Astrocyte (in vitro differentiated cells and primary cell): Measurements from ENCODE around the gene KHNYN.

Experiments used
- EZH2 ChIP-seq: IDR thresholded peaks from 2 replicates; pipeline ENCODE4 v1.6.1; 2012; ENCODE audit warnings: mild to moderate bottlenecking, low read length, inconsistent platforms; ENCODE audit not compliant: insufficient read depth
- TF ChIP-seq, protein P1 (sequence below): IDR thresholded peaks from 2 replicates; pipeline ENCODE4 v1.5.1; 2011; ENCODE audit warnings: low read depth, mild to moderate bottlenecking, inconsistent platforms, low read length, moderate library complexity; ENCODE audit not compliant: insufficient read depth

DNA sequence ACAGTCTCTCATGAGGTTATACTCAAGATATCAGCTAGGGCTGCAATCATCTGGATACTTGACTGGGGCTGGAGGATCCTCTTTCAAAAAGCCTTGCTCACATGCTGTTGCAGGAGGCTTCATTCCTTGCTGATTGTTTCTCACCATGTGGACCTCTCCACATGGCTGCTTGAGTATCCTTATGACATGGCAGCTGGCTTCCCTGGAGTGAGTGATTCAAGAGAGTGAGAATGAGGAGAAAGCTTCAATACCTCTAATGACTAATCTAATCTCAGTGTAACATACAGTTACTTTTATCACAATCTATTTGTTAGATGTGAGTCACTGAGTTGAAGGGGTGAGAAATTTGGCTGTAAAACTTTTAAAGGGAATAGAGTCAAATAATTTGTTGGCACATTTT, 27.2 kb downstream of the KHNYN start:
- TF ChIP-seq, protein P1, sequence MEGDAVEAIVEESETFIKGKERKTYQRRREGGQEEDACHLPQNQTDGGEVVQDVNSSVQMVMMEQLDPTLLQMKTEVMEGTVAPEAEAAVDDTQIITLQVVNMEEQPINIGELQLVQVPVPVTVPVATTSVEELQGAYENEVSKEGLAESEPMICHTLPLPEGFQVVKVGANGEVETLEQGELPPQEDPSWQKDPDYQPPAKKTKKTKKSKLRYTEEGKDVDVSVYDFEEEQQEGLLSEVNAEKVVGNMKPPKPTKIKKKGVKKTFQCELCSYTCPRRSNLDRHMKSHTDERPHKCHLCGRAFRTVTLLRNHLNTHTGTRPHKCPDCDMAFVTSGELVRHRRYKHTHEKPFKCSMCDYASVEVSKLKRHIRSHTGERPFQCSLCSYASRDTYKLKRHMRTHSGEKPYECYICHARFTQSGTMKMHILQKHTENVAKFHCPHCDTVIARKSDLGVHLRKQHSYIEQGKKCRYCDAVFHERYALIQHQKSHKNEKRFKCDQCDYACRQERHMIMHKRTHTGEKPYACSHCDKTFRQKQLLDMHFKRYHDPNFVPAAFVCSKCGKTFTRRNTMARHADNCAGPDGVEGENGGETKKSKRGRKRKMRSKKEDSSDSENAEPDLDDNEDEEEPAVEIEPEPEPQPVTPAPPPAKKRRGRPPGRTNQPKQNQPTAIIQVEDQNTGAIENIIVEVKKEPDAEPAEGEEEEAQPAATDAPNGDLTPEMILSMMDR: no peak
- no peak for TF ChIP-seq EZH2
